ENCODE results near the gene LRCH1.

- TF ChIP-seq, protein P1, sequence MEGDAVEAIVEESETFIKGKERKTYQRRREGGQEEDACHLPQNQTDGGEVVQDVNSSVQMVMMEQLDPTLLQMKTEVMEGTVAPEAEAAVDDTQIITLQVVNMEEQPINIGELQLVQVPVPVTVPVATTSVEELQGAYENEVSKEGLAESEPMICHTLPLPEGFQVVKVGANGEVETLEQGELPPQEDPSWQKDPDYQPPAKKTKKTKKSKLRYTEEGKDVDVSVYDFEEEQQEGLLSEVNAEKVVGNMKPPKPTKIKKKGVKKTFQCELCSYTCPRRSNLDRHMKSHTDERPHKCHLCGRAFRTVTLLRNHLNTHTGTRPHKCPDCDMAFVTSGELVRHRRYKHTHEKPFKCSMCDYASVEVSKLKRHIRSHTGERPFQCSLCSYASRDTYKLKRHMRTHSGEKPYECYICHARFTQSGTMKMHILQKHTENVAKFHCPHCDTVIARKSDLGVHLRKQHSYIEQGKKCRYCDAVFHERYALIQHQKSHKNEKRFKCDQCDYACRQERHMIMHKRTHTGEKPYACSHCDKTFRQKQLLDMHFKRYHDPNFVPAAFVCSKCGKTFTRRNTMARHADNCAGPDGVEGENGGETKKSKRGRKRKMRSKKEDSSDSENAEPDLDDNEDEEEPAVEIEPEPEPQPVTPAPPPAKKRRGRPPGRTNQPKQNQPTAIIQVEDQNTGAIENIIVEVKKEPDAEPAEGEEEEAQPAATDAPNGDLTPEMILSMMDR (IDR thresholded peaks at IDR 0.05) = no peak
- no peak for TF ChIP-seq POLR2A (IDR thresholded peaks at IDR 0.05)
Observed at GRCh38 chr13:46747031-46747820, 194.3 kb downstream of the LRCH1 start.
